Left colon (tissue), 2 donors: ENCODE data around the gene TAF10. TPM values are rescaled to one million over a fixed set of nuclear protein-coding genes. Genes with fewer than 3 reads are reported as not detected.

Experiments
- ATAC-seq: fragments of 200-7000 bp; cut with Tn5 transposase; one replicate; pipeline ENCODE4 v1.9.1; 2020; ENCODE audit warnings: mild to moderate bottlenecking, moderate library complexity
- DNase-seq, 2 donors: peaks; one replicate each; pipeline ENCODE4 v3.0.0-alpha.2; 2020
- intact Hi-C, 2 donors: fragments of 100-400 bp; cut with DNase I in 1 of 2; cut with micrococcal nuclease in 1 of 2; formaldehyde crosslinking; loops; one replicate each; pipeline versions ENCODE4 v1.11.2 to v1.14.0; 2022; cut with DNase I, micrococcal nuclease
- total RNA-seq, 2 donors: library from RNA; stranded (reverse); fragmentation: NEBNext Ultra II Directional; extraction: Animal tissue kit (Norgen Biotek cat#: 25700); gene quantifications; one replicate each; pipeline ENCODE4 v1.2.1, GENCODE V29; 2021
- donor health status: DM: no; HTN: no; CAD: no.
- donor health status: DM: yes; HTN: yes; CAD: no.

TAF10 gene
- total RNA-seq, 2 donors from 2014 or later: 113 to 146 TPM

GRCh38 chr11:6568191-6568918, 43.7 kb downstream of the TAF10 start:
- DNase-seq: peak in 1 of 2 donors; percentile 28
- intact Hi-C loops: no loop called here
- ATAC-seq: peak; percentile 37

DNA sequence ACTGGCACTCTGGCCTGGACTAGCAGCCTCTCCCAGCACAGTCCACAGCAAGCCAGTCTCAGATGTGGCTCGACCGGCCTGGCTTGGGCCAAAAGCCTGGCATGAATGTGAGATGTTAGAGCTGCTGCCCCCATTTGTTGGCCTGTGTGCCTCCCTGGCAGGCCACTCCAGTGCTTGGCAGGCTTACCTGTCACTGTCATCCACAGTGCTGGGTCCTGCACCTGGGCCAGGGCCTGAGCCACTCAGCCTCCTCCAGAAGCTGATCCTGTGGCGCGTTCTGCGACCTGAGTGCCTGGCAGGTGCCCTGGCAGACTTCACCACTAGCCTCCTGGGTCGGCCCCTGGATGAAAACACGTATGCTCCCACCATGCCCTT, 44.7 kb downstream of the TAF10 start:
- no peak for DNase-seq
- no peak for ATAC-seq
- intact Hi-C loops: no loop called here

- DNase-seq (no peak), ATAC-seq (no peak)
- intact Hi-C loops: no loop called here
Measured at GRCh38 chr11:6566704-6567370, 45.2 kb downstream of the TAF10 start.

- intact Hi-C loops: no loop called here
- DNase-seq (no peak), ATAC-seq (no peak)
Measured at GRCh38 chr11:6565988-6566703, 45.9 kb downstream of the TAF10 start.

GRCh38 chr11:6565325-6565724, 46.7 kb downstream of the TAF10 start:
- intact Hi-C loops: no loop called here
- DNase-seq (no peak), ATAC-seq (no peak)

GRCh38 chr11:6563667-6564066, 48.3 kb downstream of the TAF10 start:
- intact Hi-C loops: no loop called here
- no peak for ATAC-seq
- DNase-seq: no peak

GRCh38 chr11:6563121-6563619, 48.8 kb downstream of the TAF10 start:
- ATAC-seq (no peak), DNase-seq (no peak)
- intact Hi-C loops: no loop called here

DNA sequence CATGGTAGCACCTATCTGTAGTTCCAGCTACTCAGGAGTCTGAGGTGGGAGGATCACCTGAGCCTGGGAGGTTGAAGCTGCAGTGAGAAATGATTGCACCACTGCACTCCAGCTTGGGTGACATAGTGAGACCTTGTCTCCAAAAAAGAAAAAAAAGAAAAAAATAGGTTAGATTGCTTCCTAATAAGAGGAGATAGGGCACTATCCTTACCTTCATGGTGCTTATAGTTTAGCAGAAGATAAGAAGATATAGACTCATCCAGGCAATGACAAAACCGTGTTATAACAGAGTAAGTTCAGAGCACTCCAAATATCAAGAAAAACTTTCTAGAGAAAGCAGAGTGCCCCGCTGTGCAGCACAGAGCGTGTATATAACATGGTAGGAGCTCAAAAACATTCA, 50.7 kb downstream of the TAF10 start:
- no peak for DNase-seq
- ATAC-seq: no peak
- intact Hi-C loops: no loop called here

Other genes starting within 250 kb of the TAF10 start
- 100 to 1,000 TPM in 1 of 2 donors, 10 to 100 TPM in 1; 50.8 to 136 TPM for gene SMPD1, start 221.7 kb downstream of the TAF10 start, total RNA-seq
- 10 to 100 TPM in 1 of 2 donors, 1 to 10 TPM in 1; 5.2 to 11.2 TPM for gene APBB1, start 193.1 kb downstream of the TAF10 start, total RNA-seq
- gene HPX, start 171.2 kb downstream of the TAF10 start, total RNA-seq: 1 to 10 TPM; 2.4 to 2.5 TPM
- 10 to 100 TPM; 37.6 to 49.3 TPM for gene TRIM3, start 138.3 kb downstream of the TAF10 start, total RNA-seq
- 10 to 100 TPM; 70.2 to 85.6 TPM for gene ARFIP2, start 130.9 kb downstream of the TAF10 start, total RNA-seq
- gene TIMM10B, start 130.7 kb downstream of the TAF10 start, total RNA-seq: 10 to 100 TPM; 47.8 to 48.6 TPM
- gene DNHD1, start 114.9 kb downstream of the TAF10 start, total RNA-seq: 10 to 100 TPM; 11.8 to 18.9 TPM
- gene RRP8, start 8.6 kb downstream of the TAF10 start, total RNA-seq: 10 to 100 TPM; 16.5 to 16.8 TPM
- gene ILK, start 8.4 kb downstream of the TAF10 start, total RNA-seq: 100 to 1,000 TPM in 1 of 2 donors, 10 to 100 TPM in 1; 92.7 to 149 TPM
- 100 to 1,000 TPM in 1 of 2 donors, 10 to 100 TPM in 1; 71.7 to 105 TPM for gene TPP1, start 7.2 kb upstream of the TAF10 start, total RNA-seq
- 1 to 10 TPM; 2.8 to 7.6 TPM for gene DCHS1, start 43.6 kb upstream of the TAF10 start, total RNA-seq
- 10 to 100 TPM; 24.7 to 29.9 TPM for gene MRPL17, start 71.1 kb upstream of the TAF10 start, total RNA-seq
- gene OR2AG2, start 159.8 kb upstream of the TAF10 start, total RNA-seq: under 1 TPM; 0.11 to 0.21 TPM
- not detected for gene OR2AG1, start 170.8 kb upstream of the TAF10 start, total RNA-seq
- under 1 TPM; 0.08 to 0.43 TPM for gene OR6A2, start 187.5 kb upstream of the TAF10 start, total RNA-seq
- gene OR10A5, start 233.5 kb upstream of the TAF10 start, total RNA-seq: not detected